ENCODE results near the gene SCRN2.
A peak's percentile ranks its signal among the peaks of the same experiment; 100 is the strongest.

The SCRN2 gene

DNA sequence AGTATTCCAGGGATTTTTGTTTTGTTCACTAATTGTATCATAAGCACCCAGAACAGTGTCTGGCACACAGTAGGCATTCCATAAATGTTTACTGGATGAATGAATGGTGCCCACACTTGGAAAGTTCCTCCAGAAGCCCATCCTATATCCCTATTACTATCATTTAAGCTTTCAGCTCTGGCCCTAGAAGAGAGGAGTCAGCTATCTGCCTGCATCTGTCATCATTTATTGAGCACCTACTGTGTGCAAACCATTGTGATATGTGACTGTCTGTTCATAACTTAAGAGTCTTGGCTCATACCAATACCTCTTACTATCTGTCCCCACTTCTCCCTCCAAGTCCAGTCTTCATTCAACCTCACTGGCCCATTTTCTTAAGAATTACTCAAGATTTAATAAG lies 30.0 kb upstream of the SCRN2 start:
- DNase-seq, result no peak

DNA sequence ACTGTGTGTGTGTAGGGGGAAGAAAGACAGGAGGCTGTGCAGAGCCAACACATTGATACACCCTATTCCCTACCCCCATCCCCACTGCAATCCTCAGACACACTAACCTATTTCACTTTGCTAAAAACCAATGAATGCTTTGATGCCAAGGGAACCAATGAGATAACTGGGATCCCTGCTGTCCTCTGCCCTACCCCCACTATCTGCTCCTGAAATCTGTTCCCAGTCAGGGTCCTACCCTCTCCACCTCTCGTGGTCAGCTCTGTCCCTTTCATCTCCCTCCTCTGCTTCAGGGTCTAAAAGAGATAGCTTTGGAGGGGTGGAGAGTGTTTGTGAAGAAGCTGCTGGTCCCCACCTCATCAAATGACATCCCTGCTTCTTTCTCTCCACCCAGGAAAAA lies 29.0 kb upstream of the SCRN2 start:
- DNase-seq, result no peak

DNA sequence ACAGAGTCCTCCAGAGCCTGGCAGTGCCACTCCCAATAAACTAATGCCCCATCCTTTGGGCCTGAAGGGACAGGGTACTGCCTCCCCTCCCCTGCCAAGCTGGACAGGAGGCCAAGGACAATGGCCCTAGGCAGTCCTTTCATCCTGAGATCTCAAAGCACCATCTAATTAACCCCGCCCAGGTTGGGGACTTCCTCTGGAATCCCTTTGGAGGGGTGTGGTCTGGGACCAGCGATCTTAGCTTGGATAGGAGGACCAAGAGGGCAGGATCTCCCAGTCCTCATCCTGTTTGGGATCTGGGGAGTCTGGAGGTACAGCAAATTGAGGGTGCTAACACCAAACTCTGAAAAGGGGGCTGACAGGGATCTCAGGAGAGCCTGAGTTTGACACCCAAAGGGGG lies 28.0 kb upstream of the SCRN2 start:
- DNase-seq, result no peak

DNA sequence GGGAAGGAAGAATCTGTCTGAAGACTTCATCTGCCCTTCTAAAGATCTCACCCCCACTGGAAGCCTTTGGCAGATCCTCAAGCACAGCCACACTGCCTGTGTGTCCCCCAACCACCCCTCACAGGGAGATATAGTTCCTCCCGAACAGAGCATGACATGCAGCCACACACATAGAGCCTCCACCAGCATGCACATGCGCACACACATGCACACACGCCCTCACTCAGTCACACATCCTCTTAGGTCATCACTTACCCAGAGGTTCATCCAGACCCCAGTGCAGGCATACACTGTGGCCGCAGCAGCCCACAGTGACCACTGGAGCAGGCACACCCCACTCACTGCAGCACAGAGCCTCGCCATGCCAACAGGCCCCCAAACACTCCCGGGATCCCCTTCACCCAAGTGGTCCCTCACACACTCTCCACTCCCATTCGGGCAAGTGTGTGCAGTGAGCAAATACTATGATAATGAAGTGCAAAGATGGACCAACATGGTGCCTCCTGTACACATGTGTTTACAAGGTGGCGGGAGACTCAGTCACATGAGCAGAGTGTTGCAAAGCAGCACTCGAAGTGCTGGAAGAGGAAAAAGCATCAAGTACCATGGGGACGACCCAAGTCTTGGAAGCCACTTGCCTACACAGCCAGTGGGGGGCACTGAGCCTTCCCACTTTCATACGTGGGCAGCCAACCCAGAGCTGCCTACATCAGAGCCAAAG lies 26.9 kb upstream of the SCRN2 start:
- no peak for DNase-seq

DNA sequence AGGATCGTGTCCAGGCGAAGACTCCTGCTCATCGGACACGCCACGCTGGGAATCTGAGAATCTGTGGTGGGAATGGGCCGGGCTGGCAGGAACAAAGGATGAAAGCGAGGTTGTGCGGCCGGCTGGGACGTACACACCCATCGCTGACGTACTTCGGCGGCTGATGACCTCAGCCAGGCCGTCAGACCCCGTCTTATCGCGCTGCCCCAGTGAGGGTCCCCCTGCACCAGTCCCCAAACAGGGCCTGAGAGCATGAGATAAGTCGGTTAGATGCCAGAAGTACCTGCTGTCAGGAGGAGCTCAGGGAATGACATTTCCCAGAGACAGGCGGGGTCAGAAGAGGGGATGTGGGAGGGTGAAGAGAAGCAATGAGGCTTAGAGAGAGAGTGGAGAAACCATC lies 25.9 kb upstream of the SCRN2 start:
- DNase-seq, result no peak

- no peak for DNase-seq
These were observed 23.7 kb upstream of the SCRN2 start for GRCh38 chr17:47864791-47865216.

DNA sequence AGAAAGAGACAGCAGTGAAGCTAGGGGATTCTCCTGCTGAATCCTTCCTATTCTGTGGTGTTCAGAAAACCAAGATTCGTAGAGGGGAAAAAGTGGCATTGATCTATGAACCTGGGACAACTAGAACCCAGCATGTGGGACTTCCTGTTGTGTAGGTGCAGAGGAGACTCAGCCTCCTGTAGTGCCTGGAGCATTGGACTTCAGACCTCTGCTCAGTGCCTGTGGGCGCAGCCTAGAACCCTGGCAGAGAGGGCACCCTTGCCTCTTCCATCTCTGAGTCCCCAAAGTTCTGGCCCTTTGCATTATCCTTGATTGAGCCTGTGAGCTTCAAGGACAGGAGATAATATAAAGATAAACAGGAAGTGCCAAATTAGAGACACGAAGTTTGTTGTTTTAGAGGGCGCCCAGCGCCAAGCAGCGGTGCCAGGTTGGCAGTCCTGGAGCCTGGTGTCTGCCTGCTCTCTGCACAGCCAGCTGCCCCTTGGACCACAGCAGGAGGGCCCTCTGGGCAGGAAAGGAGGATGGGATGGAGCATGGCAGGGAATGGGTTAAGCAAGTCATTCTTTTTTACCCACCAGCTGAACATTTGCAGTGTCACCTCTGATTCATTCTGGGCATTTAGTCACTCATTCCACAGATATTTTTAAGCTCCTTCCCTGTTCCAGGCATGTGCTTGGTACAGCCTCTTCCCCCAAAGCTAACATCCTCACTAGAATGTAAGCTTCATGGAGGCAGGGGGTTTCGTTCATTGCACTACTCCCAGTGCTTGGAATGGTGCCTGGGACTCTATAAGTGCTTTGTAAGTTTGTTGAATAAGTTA lies 21.8 kb upstream of the SCRN2 start:
- peak; percentile 70 for DNase-seq

- no peak for DNase-seq
These were observed 19.3 kb upstream of the SCRN2 start for GRCh38 chr17:47860386-47860785.

DNA sequence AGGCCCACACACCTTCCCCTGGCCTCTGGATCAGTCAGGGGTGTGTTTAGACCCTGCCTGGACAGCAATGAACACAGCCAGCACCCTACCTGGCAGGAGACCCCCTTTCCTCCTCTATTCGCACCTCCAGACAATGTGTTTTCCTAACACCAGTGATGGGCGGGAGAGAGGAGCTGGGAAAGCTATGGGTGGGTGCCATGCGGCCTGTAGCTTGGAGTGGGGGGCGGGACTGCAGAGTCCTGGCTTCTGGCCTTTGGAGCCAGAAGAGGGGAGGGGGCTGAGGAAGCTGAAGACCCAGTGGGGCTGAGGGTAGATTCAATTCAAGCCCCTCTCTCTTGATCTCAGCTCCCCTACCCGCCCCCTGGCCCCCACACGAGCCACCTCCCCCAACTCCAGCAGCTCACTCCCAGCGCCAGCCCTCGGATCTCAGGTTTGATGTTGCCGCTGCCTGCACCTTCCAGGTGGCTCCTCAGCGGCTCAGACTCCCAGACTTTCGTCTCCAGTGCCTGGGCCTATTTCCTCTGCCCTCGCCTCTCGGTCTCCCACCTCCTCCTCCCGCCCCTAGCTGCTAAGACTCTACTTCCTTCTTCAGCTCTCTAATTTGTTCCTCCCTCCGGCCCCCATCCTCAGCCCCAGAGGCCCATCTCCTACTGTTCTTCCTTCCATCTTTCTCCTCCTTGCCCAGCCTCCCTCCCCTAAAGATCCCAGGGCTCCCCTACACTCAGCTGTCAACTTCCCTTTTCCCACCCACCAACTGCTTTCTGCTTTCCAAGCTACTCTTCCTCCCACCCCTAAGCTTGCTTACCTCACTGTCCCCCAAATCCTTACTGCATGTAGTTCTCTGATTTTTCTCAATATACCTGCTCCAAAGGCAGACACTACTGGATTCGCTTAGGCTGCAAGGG lies 16.7 kb upstream of the SCRN2 start:
- DNase-seq, result no peak

DNA sequence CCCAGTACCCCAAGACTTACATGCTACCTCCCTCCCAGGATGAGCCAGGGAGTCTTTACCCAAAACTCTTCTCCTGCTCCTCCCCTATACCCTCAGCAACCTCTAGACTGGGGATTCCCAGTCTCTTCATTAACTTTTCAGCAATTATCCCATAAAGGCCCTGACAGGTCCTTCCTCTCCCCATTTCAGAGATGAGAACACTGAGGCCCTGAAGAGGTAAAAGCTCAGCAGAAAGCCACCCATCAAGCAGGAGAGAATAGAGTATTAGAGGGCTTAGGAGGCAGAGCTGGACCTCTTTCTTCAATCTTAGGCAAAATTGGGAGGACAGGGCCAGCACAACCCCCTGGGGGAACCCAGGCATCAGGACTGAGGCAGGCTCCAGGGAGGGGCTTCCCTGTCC lies 15.8 kb upstream of the SCRN2 start:
- DNase-seq, result no peak

GRCh38 chr17:47855737-47856136 lies 14.7 kb upstream of the SCRN2 start:
- no peak for DNase-seq

DNA sequence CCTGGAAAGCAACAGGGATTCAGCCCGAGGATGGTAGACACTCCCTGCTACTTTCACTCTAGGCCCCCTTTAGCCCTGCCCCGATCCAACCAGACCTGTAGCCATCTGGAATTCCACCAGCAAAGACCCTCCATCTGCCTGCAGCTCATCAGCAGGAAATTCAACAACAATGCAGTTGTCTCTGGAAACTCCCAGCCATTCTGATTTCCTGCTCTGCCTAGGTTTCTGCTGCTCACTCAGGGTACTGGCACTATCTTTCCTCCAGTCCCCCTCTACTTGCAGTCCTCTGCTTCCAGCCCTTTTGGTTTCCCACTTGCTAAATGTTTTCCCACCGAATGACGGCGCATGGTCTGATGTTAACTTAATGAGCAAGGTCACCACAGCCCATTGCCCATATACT lies 12.5 kb upstream of the SCRN2 start:
- DNase-seq, result no peak

- no peak for DNase-seq
These were observed 11.3 kb upstream of the SCRN2 start for GRCh38 chr17:47852113-47852949.

DNA sequence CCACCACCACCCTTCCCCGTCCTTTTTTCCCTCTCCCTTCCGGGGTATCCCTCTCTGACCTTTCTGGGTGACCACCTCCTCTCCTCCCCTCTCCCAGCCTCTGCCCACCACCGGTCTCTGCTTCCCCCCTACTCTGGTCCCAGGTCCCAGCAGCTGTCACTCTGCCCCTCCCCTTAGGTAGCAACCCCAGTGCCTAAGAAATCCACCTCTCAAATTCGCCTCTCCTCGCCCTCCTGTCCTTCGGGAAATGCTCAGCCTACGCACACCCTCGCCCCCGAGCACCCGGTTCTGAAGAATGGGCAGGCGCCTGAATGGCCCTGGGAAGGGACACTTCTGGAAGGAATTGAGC lies 10.7 kb upstream of the SCRN2 start:
- no peak for DNase-seq

GRCh38 chr17:47850692-47851573 lies 9.9 kb upstream of the SCRN2 start, which contains the start of gene SP6:
Gene SP6, minus strand, starts transcription at chr17:47851163. Its CDS starts 2,734 bp downstream, at chr17:47848429.
- peak; percentile 70 for DNase-seq

DNA sequence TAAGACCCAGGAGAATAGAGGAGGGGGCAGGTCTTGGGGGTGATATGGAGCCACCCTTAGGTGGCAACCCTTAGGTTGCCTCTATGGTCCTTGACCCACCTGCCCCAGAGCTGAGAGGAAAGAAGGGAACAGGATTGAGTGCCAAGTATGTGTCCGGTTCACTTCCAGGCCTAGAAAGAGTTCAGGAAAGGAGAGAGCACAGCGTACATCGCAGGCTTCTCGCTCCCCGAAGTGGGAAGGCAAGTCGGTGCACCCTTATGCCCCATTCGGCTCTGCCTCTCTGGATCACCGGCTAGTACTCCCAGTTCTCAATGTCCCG lies 9.3 kb upstream of the SCRN2 start:
- no peak for DNase-seq

DNA sequence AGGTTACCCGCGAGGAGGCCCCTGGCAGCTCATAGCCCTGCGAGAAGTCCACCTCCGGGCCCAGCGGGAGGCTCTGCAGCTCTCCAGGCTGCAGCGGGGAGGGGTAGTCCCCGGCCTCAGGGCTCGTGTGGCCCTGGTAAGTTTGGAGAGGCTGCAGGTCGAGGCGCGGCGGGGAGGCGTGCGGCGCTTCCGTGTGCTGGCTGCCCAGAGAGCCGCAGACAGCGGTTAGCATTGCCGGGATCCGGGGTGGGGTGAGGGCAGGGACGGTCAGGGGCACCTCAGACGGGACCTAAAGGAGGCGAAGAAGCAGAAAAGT lies 7.1 kb upstream of the SCRN2 start:
- no peak for DNase-seq

GRCh38 chr17:47847341-47848197 lies 6.5 kb upstream of the SCRN2 start:
- no peak for DNase-seq

- DNase-seq, result no peak
These were observed 5.8 kb upstream of the SCRN2 start for GRCh38 chr17:47846716-47847340.

- DNase-seq, result no peak
These were observed 4.6 kb upstream of the SCRN2 start for GRCh38 chr17:47845716-47846075.
